Mucosa of descending colon (tissue), 3 donors: Measurements from ENCODE around the gene CREB3. TPM values are rescaled to one million over a fixed set of nuclear protein-coding genes. Genes with fewer than 3 reads are reported as not detected.

Experiments
- ATAC-seq: fragments of 200-7000 bp; cut with Tn5 transposase; one replicate; pipeline ENCODE4 v1.9.1; 2020; ENCODE audit warnings: mild to moderate bottlenecking, moderate library complexity
- DNase-seq, 3 donors: peaks; one replicate each; pipeline ENCODE4 v3.0.0-alpha.2; 2020
- H3K36me3 ChIP-seq: fragments of 200-600 bp; one replicate; pipeline ENCODE4 v1.8.0; 2021; ENCODE audit warnings: low read depth, mild to moderate bottlenecking
- H3K4me1 ChIP-seq: fragments of 200-600 bp; one replicate; pipeline ENCODE4 v1.8.0; 2021; ENCODE audit warnings: low read depth, mild to moderate bottlenecking
- H3K4me3 ChIP-seq: fragments of 200-600 bp; one replicate; pipeline ENCODE4 v1.8.0; 2021; ENCODE audit warnings: mild to moderate bottlenecking
- H3K9me3 ChIP-seq: fragments of 200-600 bp; one replicate; pipeline ENCODE4 v1.8.0; 2021; ENCODE audit warnings: mild to moderate bottlenecking
- CTCF ChIP-seq: fragments of 200-600 bp; IDR thresholded peaks from one replicate; pipeline ENCODE4 v1.8.0; 2022; ENCODE audit warnings: antibody characterized with exemption, mild to moderate bottlenecking
- intact Hi-C, 2 donors: fragments of 100-400 bp; cut with DNase I in 1 of 2; cut with micrococcal nuclease in 1 of 2; formaldehyde crosslinking; loops; one replicate each; pipeline versions ENCODE4 v1.11.0 to v1.11.1; 2022; cut with DNase I, micrococcal nuclease
- total RNA-seq, 3 donors: library from RNA; stranded (reverse); fragmentation: NEBNext Ultra II Directional in 2 of 3; extraction: Animal tissue kit (Norgen Biotek cat#: 25700) in 2 of 3; gene quantifications; one replicate each; pipeline versions ENCODE4 v1.2.1 to v1.2.4, GENCODE V29; 2021 to 2023
- donor health status: DM: no; HTN: no; CAD: no; lungs with moderate emphysema.
- donor health status: DM: no; HTN: no; CAD: no.
- donor health status: DM: no; HTN: yes; CAD: no.

The CREB3 gene
- total RNA-seq, 3 donors from 2014 or later = 28.2 to 47.7 (median 34.3) TPM

GRCh38 chr9:35745569-35745968 is 13.1 kb downstream of the CREB3 start:
- no peak for ATAC-seq
- intact Hi-C loops = no loop called here
- no peak for DNase-seq
- TF ChIP-seq CTCF = no peak
- Histone ChIP-seq H3K4me1 (peaks cover 31% of the 10 kb centered on the region), H3K36me3 (peaks cover 5% of the 10 kb centered on the region), H3K4me3 (no peak overlapping the region), H3K9me3 (no peaks in the 10 kb centered on the region)

- DNase-seq = peak in 1 of 3 donors; percentile 72
- H3K36me3 ChIP-seq = peaks cover 5% of the 10 kb centered on the region
- peaks cover 33% of the 10 kb centered on the region for H3K4me1 ChIP-seq
- peak; percentile 42 for ATAC-seq
- no peaks in the 10 kb centered on the region for H3K9me3 ChIP-seq
- intact Hi-C loops = no loop called here
- no peak overlapping the region for H3K4me3 ChIP-seq
- no peak for TF ChIP-seq CTCF
Observed at GRCh38 chr9:35746583-35746982, 14.1 kb downstream of the CREB3 start.

- no peaks in the 10 kb centered on the region for H3K9me3 ChIP-seq
- H3K4me3 ChIP-seq = peak overlapping the region; percentile 74
- ATAC-seq = peak; percentile 0
- H3K36me3 ChIP-seq = peaks cover 5% of the 10 kb centered on the region
- peak in 1 of 3 donors; percentile 40 for DNase-seq
- intact Hi-C loops = no loop called here
- no peak for TF ChIP-seq CTCF
- H3K4me1 ChIP-seq = peaks cover 33% of the 10 kb centered on the region
Observed at GRCh38 chr9:35748242-35748857, 15.9 kb downstream of the CREB3 start.

GRCh38 chr9:35748858-35749514 is 16.5 kb downstream of the CREB3 start, which contains the start of the genes GBA2 and RGP1:
Gene GBA2, minus strand, starts transcription at chr9:35749228. Its CDS starts 524 bp downstream, at chr9:35748704.
Gene RGP1, plus strand, starts transcription at chr9:35749287. Its CDS starts 469 bp downstream, at chr9:35749756.
- no peak for TF ChIP-seq CTCF
- Histone ChIP-seq H3K9me3 (no peaks in the 10 kb centered on the region), H3K4me3 (peak within 1 kb of the TSS; percentile 74), H3K36me3 (no peaks in the 10 kb centered on the region), H3K4me1 (peaks cover 33% of the 10 kb centered on the region)
- DNase-seq (peak; percentile 87 to 94 (median 94)), ATAC-seq (peak; percentile 88)
- intact Hi-C loops = no loop called here

- peak overlapping the region; percentile 74 for H3K4me3 ChIP-seq
- H3K9me3 ChIP-seq = no peaks in the 10 kb centered on the region
- no peaks in the 10 kb centered on the region for H3K36me3 ChIP-seq
- DNase-seq (peak; percentile 79 to 85 (median 81)), ATAC-seq (peak; percentile 65)
- H3K4me1 ChIP-seq = peaks cover 33% of the 10 kb centered on the region
- TF ChIP-seq CTCF = no peak
- intact Hi-C loops = no loop called here
Observed at GRCh38 chr9:35749515-35750255, 17.2 kb downstream of the CREB3 start.
